Ramos (cell line): ENCODE data around the gene KLRC2.
"Not testable (repeated sequence)": the region's sequence is repeated elsewhere in the genome, so short reads cannot be mapped to it uniquely, and the experiment has no call there.

Experiments used
- in situ Hi-C: fragments of 300-500 bp; cut with MboI; formaldehyde crosslinking; loops from one replicate; pipeline ENCODE4 v1.14.3; 2022; ENCODE audit warnings: low sequenced_read_pairs; ENCODE audit not compliant: unreplicated experiment

Gene KLRC2

DNA sequence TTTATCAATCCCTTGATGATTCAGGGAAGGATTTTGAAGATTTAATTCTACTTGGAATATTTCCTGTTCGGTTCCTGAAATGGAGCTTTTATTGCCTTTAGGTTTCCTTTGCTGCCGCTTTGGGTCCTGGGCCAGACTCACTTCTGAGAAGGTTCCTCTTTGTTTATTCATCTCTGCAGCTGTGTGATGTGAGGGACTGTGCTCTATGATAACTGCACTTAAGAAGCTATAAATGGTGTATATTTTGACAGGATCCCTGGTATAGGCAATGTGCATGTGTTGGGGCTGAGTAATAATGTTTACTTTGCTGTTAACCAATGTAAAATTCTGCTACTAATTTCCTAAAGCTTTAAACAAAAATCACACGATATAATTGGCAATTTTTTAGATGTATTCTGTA lies at the start of gene KLRC2:
Gene KLRC2, minus strand, starts transcription at position 195 of the 400 bp plus-strand sequence. Its CDS starts 24 bp downstream, at position 171.
- in situ Hi-C loops = not testable (repeated sequence)

- in situ Hi-C loops = not testable (repeated sequence)
Observed at GRCh38 chr12:10481901-10482300, 46.1 kb upstream of the KLRC2 start.

DNA sequence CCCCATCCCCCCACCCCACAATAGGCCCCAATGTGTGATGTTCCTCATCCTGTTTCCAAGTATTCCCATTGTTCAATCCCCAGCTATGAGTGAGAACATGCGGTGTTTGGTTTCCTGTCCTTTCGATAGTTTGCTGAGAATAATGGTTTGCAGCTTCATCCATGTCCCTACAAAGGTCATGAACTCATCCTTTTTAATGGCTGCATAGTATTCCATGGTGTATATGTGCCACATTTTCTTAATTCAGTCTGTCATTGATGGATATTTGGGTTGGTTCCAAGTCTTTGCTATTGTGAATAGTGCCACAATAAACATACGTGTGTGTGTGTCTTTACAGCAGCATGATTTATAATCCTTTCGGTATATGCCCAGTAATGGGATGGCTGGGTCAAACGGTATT lies 37.0 kb upstream of the KLRC2 start:
- in situ Hi-C loops = not testable (repeated sequence)

GRCh38 chr12:10469701-10470100 lies 33.9 kb upstream of the KLRC2 start:
- in situ Hi-C loops = no loop called here

DNA sequence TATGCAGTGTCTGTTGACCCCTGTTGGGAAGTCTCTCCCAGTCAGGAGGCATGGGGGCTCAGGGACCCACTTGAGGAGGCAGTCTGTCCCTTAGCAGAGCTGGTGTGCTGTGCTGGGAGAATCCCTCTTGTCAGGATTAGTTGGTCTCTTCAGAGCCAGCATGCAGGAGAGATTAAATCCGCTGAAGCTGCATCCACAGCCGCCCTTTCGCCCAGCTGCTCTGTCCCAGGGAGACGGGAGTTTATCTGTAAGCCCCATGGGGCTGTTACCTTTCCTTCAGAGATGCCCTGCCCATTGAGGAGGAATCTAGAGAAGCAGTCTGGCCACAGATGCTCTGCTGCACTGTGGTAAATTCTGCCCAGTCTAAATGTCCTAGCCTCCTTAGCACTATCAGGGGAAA lies 30.5 kb upstream of the KLRC2 start:
- in situ Hi-C loops = no loop called here

GRCh38 chr12:10457760-10458159 lies 21.9 kb upstream of the KLRC2 start:
- in situ Hi-C loops = no loop called here

DNA sequence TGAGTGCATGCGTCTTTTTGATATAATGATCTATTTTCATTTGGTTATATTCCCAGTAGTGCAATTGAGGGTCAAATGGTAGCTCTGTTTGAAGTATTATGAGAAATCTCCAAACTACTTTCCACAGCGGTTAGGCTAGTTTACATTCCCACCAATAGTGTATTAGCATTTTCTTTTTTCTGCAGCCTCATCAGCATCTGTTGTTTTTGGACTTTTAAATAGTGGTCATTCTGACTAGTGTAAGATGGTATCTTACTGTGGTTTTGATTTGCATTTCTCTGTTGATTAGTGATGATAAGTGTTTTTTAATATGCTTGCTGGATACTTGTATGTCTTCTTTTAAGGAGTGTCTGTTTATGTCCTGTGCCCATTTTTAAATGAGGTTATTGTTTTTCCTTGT lies 21.0 kb upstream of the KLRC2 start:
- in situ Hi-C loops = no loop called here

DNA sequence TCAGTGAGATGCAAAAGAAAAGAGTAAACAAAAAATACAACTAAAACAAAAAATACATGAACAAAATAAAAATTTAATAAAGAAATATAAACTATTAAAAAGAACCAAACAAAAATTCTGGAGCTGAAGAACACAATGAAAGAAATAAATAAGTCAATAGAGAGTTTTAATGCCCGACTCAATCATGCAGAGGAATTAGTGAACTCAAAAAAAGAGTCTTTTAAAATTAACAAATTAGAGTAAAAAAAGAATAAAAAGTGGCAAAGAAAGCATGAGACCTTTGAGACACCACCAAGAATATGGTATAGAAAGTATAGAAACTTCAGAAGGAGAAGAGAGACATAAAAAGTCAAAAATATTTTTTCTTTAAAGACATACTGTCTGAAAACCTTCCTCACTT lies 20.0 kb upstream of the KLRC2 start:
- in situ Hi-C loops = no loop called here

DNA sequence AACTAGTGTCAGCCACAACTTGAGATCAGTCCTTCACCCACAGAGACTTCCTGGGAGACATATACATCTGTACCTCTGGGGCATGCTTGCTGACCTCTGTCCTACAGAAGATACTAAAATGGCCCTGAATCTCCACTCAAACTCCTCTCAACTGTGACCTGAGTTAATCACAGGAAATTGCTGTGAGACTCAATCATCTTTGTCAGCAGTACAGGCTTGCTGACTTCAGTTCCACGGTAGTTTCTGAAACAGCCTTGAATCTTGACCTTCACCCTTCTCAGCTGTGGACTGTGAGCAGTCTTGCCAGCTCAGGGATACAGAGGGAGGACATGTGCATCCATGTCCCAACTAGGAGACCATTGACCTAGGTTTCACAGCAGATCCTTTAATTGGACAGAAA lies 18.7 kb upstream of the KLRC2 start:
- in situ Hi-C loops = no loop called here

DNA sequence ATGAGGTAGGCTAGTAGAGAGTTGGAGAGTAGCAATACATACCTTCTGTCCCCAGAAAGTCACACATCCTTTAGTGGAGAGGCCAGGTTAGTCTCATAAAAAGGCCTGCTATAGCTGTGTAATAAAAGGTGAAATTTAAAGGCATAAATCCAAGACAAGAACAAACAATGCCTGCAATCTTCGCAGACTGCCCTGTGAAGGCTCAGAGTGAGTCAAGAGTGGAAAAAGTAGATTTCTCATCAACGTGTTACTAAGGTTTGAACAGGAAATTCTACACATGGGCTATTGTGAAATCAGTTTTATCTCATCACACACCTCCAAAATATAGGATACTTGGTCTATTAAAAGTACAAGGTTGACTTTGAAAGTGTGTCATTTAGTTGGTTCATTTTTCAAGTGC lies 17.3 kb upstream of the KLRC2 start, which contains the start of gene KLRC1:
Gene KLRC1, minus strand, starts transcription at position 222 of the 400 bp plus-strand sequence. CDS start 2,221 bp downstream, outside the sequence.
- in situ Hi-C loops = no loop called here

DNA sequence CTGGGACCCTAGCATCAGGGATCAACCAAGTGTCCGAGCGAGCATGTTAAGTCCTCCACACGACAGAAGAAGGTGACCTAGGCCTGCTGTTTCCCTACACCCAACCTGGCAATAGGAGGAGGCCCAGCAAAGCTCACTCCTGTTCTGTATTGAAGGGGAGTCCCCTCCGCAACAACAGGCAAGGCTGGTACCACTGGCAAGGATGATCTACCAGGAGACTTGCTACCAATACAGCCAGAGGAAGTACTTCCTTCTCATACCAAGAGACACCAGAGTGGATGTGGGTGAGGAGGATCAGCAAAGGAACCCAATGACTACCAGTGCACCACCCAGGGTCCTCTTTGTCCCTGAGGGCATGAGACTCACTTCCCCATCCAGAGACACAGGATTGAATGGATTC lies 12.4 kb upstream of the KLRC2 start:
- in situ Hi-C loops = no loop called here

- in situ Hi-C loops = not testable (repeated sequence)
Observed at GRCh38 chr12:10446052-10446451, 10.2 kb upstream of the KLRC2 start.

GRCh38 chr12:10441144-10441543 lies 5.3 kb upstream of the KLRC2 start:
- in situ Hi-C loops = not testable (repeated sequence)

- in situ Hi-C loops = not testable (repeated sequence)
Observed at GRCh38 chr12:10439608-10440274, 3.9 kb upstream of the KLRC2 start.

DNA sequence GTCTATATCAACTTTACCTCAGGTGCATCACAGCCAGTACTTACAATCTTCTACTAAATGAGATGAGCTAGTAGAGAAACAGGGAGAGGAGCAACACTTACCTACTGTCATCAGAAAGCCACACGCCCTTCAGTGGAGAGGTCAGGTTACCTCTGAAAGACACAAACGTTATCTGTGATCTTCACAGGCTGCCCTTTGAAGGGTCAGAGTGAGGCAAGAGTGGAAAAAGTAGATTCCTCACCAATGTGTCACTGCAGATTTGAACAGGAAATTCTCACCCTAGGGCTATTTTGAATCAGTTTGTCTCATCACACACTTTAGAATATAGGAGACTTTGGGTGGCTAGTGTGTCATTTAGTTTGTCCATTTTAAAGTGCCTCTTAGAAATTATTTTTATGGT lies 1.8 kb upstream of the KLRC2 start:
- in situ Hi-C loops = not testable (repeated sequence)

GRCh38 chr12:10430623-10431022 lies 5.2 kb downstream of the KLRC2 start:
- in situ Hi-C loops = not testable (repeated sequence)

DNA sequence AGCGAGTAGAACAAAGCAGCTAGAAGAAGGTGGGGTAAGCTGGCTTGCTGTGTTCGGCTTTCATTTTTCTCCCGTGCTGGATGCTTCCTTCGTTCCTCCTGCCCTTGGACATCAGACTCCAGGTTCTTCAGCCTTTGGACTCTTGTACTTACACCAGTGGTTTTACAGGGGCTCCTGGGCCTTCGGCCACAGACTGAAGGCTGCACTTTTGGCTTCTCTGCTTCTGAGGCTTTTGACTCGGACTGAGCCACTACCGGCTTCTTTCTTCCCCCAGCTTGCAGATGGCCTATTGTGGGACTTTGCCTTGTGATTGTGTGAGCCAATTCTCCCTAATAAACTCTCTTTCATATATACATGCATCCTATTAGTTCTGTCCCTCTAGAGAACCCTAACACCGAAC lies 9.9 kb downstream of the KLRC2 start:
- in situ Hi-C loops = not testable (repeated sequence)

- in situ Hi-C loops = not testable (repeated sequence)
Observed at GRCh38 chr12:10424260-10424899, 11.4 kb downstream of the KLRC2 start.

DNA sequence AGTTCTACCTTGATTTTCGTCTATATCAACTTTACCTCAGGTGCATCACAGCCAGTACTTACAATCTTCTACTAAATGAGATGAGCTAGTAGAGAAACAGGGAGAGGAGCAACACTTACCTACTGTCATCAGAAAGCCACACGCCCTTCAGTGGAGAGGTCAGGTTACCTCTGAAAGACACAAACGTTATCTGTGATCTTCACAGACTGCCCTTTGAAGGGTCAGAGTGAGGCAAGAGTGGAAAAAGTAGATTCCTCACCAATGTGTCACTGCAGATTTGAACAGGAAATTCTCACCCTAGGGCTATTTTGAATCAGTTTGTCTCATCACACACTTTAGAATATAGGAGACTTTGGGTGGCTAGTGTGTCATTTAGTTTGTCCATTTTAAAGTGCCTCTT lies 13.7 kb downstream of the KLRC2 start:
- in situ Hi-C loops = not testable (repeated sequence)

- in situ Hi-C loops = not testable (repeated sequence)
Observed at GRCh38 chr12:10420334-10420733, 15.5 kb downstream of the KLRC2 start, which contains the start of gene KLRC3. Gene KLRC3 (minus strand): TSS chr12:10420595. CDS start chr12:10420550, 45 bp downstream.

DNA sequence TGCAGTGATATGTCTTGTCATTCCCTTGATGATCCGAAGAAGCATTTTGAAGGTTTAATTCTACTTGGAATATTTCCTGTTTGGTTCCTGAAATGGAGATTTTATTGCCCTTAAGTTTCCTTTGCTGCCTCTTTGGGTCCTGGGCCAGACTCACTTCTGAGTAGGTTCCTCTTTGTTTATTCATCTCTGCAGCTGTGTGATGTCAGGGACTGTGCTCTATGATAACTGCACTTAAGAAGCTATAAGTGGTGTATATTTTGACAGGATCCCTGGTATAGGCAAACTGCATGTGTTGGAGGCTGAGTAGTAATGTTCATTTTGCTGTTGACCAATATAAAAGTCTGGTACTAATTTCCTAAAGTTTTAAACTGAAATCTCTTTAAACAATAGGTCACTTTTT lies 26.4 kb downstream of the KLRC2 start, which contains the start of gene KLRC4:
Gene KLRC4, minus strand, starts transcription at position 366 of the 400 bp plus-strand sequence. Its CDS starts 182 bp downstream, at position 184.
- in situ Hi-C loops = no loop called here

- in situ Hi-C loops = no loop called here
Observed at GRCh38 chr12:10408842-10409241, 27.0 kb downstream of the KLRC2 start.
